HepG2 (cell line): ENCODE results near the gene FXYD6. TPM values are rescaled to one million over a fixed set of nuclear protein-coding genes. Genes with fewer than 3 reads are reported as not detected.
A peak's percentile ranks its signal among the peaks of the same experiment; 100 is the strongest.

Source experiments
- BORCS8-MEF2B ChIP-seq: sonication (generic); formaldehyde crosslinking; IDR thresholded peaks from 2 replicates; pipeline ENCODE4 v1.8.0; 2022; ENCODE audit warnings: mild to moderate bottlenecking, missing genetic modification reagents
- CREBL2 ChIP-seq: sonication (generic); formaldehyde crosslinking; IDR thresholded peaks from 2 replicates; pipeline ENCODE4 v1.8.1; 2023; ENCODE audit warnings: missing genetic modification reagents, mild to moderate bottlenecking, borderline replicate concordance
- ESRRA ChIP-seq: sonication (generic); formaldehyde crosslinking; IDR thresholded peaks from 2 replicates; pipeline ENCODE4 v1.5.1; 2020; ENCODE audit warnings: mild to moderate bottlenecking, low read depth, missing genetic modification reagents
- FLYWCH1 ChIP-seq: sonication (generic); formaldehyde crosslinking; IDR thresholded peaks from 2 replicates; pipeline ENCODE4 v1.8.1; 2023; ENCODE audit warnings: mild to moderate bottlenecking, missing genetic modification reagents
- FOXK2 ChIP-seq: fragments of 450-650 bp; IDR thresholded peaks from 2 replicates; pipeline ENCODE4 v1.6.1; 2016
- GPBP1L1 ChIP-seq: sonication (generic); formaldehyde crosslinking; IDR thresholded peaks from 2 replicates; pipeline ENCODE4 v1.5.0; 2020; ENCODE audit warnings: mild to moderate bottlenecking, missing genetic modification reagents
- HOXD1 ChIP-seq: sonication (generic); formaldehyde crosslinking; IDR thresholded peaks from 2 replicates; pipeline ENCODE4 v1.5.0; 2020; ENCODE audit warnings: missing genetic modification reagents
- JUNB ChIP-seq: sonication (generic); formaldehyde crosslinking; IDR thresholded peaks from 2 replicates; pipeline ENCODE4 v1.8.0; 2022; ENCODE audit warnings: missing genetic modification reagents, mild to moderate bottlenecking, borderline replicate concordance
- KAT8 ChIP-seq: IDR thresholded peaks from 2 replicates; pipeline ENCODE4 v1.6.1; 2016; ENCODE audit warnings: missing genetic modification reagents, missing compliant biosample characterization
- MBD4 ChIP-seq: IDR thresholded peaks from 2 replicates; pipeline ENCODE4 v1.6.1; 2012; ENCODE audit warnings: low read length, inconsistent platforms, borderline replicate concordance
- NR0B2 ChIP-seq: sonication (generic); formaldehyde crosslinking; IDR thresholded peaks from 2 replicates; pipeline ENCODE4 v1.4.0; 2020; ENCODE audit warnings: mild to moderate bottlenecking, missing genetic modification reagents
- ZBTB21 ChIP-seq: sonication (generic); formaldehyde crosslinking; IDR thresholded peaks from 2 replicates; pipeline ENCODE4 v1.4.0; 2020; ENCODE audit warnings: missing genetic modification reagents
- ZFP37 ChIP-seq: sonication (generic); formaldehyde crosslinking; IDR thresholded peaks from 2 replicates; pipeline ENCODE4 v1.4.0; 2020; ENCODE audit warnings: missing genetic modification reagents, borderline replicate concordance
- ZFP41 ChIP-seq: sonication (generic); formaldehyde crosslinking; IDR thresholded peaks from 2 replicates; pipeline ENCODE4 v1.4.0; 2020; ENCODE audit warnings: mild to moderate bottlenecking, missing genetic modification reagents, borderline replicate concordance
- ZNF121 ChIP-seq: sonication (generic); formaldehyde crosslinking; IDR thresholded peaks from 2 replicates; pipeline ENCODE4 v1.5.0; 2020; ENCODE audit warnings: mild to moderate bottlenecking, missing genetic modification reagents
- ZNF580 ChIP-seq: IDR thresholded peaks from 2 replicates; pipeline ENCODE4 v1.6.1; 2016; ENCODE audit warnings: low read depth, borderline replicate concordance
- polyA plus RNA-seq, 8 experiments: library from polyadenylated mRNA; depleted of rRNA in 3 of 8; stranded (reverse) in 7 of 8; unstranded in 1 of 8; fragments of >200 nt; fragmentation: Illumina TruSeq in 4 of 8; extraction: Trizol in 4 of 8; gene quantifications; 2 replicates each; pipeline versions ENCODE4 v1.2.1 to v1.2.3, GENCODE V29; 2011 to 2016; ENCODE audit warnings: low read depth in 4 of 8, missing spikeins in 1 of 8, mixed read lengths in 1 of 8; ENCODE audit not compliant: insufficient read depth in 1 of 8
- total RNA-seq, 5 experiments: library from RNA; depleted of rRNA; stranded (reverse); fragments of >200 nt; fragmentation: Illumina TruSeq; extraction: Trizol; gene quantifications; 2 replicates each; pipeline ENCODE4 v1.2.3, GENCODE V29; 2016; ENCODE audit warnings: low read depth in 1 of 5

The FXYD6 gene
- total and polyA plus RNA-seq, 2 of the 13 experiments (the other 11 are each of a cell fraction or from before 2014, with no cell fraction given) = not detected

GRCh38 chr11:117823294-117823945, 53.0 kb downstream of the FXYD6 start (continued):
- TF ChIP-seq MBD4 (no peak), ZNF580 (0 out of 2 replicates have a peak, but pooled peaks have one; percentile 21), GPBP1L1 (no peak), ZBTB21 (CRISPR knock-in tag) (no peak), KAT8 (no peak), ESRRA (no peak), FOXK2 (no peak), ZNF121 (CRISPR knock-in tag) (peak; percentile 34), NR0B2 (no peak), BORCS8-MEF2B (no peak), CREBL2 (CRISPR knock-in tag) (no peak), ZFP37 (CRISPR knock-in tag) (no peak), ZFP41 (CRISPR knock-in tag) (no peak), JUNB (CRISPR knock-in tag) (no peak), HOXD1 (CRISPR knock-in tag) (no peak), FLYWCH1 (no peak)
